UCSD-AML1 (cell line): ENCODE measurements around the gene SEMA3F.

Experiments
- DNase-seq: peaks from one replicate; lab custom pipeline; 2025; ENCODE audit not compliant: unreplicated experiment; lab: John Stamatoyannopoulos, UW

Gene SEMA3F

DNA sequence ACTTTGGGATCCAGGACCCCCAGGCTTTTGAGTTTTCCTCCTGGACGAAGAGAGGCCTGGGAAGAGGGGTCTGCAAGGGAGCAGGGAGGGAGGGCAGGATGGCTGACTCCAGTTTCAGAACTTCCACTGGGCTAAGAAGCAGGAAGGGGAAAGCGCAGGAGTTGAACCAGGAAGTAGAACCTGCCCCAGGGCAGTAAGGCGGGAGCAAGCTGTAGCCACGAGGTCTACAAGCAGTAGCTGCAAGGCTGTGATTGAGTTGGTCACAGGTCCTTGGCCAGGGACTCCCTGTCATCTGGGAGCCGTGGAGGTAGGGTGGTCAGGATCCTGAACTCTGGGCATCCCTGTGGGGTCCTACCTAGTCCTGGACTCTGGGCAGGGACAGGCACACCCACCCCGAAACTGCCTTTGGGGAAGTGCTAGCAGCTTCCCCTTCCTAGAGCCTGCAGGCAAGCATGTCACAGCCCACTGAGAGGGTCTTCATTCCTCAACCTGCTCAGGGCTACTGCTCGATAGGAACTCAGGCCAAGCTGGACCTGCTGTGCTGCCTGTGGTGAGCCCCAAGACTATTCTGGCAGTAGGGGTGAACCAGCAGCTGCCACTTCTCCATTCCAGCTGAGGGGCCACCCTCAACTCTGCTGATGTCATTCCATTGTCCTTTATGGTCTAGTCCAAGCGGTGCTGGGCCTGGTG lies 75.1 kb downstream of the SEMA3F start:
- peak; percentile 33 for DNase-seq

DNA sequence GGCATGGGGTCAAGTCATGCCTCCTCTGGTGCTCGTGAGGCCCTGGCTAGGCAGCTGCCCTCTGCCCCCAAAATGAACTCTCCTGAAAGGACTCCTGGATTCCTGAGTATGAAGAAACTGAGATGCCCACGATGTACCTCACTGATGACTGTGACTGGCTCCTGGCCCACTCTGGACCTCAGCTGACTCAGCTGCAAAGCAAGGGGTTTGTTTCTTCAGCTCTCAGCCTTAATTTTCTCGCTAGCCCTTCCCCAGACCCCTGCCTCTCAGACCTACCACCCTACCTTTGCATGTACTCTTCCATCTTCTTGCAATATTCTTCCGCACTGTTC lies 75.6 kb downstream of the SEMA3F start:
- DNase-seq, result no peak

DNA sequence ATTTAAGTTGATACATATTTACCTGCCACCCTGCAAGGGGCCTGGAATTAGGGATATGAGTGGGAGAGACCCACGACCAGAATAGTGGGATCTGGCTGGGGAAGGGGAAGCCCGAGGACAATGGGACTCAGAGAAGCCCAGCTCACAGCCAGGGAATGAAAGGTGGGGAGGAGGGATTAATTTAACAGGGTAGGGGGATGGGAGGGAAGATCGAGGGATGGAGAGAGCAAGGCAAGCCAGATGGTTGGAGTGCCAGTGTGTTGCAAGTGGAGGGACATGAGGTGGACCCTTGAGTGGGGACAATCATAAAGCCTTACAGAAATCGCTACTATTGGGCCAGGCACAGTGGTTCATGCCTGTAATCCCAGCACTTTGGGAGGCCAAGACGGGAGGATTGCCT lies 76.5 kb downstream of the SEMA3F start:
- no peak for DNase-seq

DNA sequence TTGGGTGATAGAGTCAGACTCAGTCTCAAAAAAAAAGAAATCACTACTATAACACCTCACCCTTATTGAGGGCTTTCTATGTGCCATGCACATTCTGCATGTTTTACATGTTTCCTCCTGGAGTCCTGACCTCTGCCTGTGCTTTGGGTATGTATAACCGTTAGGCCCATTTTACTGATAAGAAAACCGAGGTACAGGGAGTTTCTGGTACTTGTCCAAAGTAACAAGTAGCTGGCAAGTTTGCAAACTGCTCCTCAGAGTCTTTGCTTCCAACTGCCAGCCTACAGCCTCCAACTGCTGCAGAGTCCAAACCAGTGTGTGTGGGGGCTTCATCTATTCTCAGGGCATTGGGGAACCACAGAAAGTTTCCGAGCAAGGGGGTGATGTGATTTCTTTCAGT lies 77.2 kb downstream of the SEMA3F start:
- DNase-seq, result no peak

DNA sequence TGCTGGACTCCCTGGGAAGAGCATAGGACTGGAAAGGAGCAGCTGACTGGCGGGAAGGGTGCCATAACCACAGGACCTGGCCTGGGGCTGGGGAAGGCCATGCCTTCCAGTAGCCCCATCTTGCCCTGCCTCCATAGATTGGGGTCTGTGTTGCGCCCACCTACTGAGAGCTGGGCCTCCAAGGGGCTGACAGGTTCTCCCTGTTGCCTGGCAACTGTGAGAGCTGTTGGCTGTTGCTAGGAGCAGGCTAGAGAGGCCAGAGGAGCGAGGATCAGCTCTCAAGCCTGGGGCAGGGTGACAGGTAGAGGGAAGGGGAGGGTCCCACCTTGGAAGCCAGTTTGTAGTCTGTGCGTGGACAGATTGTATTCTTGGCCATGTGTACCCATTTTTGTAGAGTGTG lies 78.1 kb downstream of the SEMA3F start:
- no peak for DNase-seq

DNA sequence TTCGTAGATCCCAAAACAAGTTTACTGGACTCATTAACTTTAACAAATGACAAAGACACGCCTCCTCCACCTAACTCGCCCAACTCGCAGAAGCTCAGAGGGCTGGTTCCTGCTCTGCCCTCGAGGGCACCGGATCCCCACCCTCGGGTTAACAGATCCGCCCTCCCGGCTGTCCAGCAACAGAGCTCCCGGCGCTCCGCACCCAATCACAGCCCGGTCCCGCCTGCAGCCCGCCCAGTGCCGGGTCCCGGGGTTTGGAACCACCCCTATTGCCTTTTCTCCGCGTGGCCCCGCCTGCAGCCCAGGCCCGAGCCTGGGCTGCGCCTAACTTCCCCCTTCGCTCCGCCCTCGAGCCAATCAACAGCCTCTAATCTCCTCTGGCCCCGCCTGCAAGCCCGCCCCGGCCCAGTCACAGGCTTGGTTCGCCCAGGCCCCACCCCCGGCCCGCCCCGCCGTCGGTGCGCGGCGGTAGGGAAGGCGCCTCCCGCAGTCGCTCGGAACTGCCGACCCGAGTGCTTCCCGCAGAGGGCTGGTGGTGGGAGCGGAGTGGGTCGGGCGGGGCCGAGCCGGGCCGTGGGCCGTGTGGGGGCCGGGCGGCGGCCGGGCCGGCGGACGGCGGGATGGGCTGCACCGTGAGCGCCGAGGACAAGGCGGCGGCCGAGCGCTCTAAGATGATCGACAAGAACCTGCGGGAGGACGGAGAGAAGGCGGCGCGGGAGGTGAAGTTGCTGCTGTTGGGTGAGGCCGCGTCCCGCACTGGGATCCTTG lies 80.8 kb downstream of the SEMA3F start, which contains the start of gene GNAI2:
Gene GNAI2, plus strand, starts transcription at position 489 of the 768 bp plus-strand sequence. Its CDS starts 132 bp downstream, at position 621.
- DNase-seq, result peak; percentile 99

DNA sequence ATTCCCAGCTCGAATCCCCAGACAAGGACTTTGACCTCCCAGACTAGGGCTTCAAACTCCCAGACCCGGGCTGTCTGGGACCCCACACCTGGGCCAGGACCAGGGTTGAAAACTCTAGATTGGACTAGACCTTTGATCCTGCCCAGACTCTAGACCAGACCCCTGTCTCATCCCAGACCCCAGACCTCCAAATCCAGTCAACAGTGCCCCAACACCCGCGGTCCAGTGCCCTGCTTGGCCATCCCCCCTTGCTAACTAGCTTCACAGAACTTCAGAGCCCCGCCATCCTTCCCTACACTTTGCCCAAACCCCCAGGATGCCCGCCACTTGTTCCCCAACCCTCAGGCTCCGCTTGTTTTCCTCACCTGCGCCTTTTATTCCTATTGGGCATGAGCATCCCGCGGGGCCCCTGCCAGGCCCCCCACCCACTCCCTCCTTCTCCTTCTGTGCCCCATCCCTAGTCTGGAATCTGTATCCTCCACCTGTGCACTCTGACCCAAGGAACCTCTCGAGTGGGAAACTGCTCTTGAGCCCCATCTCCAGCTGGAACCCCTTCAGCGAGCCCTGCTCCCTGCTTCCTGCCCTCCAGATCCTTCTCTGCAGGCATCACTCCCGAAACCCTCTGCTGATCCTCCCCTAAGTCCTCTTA lies 81.5 kb downstream of the SEMA3F start:
- no peak for DNase-seq

DNA sequence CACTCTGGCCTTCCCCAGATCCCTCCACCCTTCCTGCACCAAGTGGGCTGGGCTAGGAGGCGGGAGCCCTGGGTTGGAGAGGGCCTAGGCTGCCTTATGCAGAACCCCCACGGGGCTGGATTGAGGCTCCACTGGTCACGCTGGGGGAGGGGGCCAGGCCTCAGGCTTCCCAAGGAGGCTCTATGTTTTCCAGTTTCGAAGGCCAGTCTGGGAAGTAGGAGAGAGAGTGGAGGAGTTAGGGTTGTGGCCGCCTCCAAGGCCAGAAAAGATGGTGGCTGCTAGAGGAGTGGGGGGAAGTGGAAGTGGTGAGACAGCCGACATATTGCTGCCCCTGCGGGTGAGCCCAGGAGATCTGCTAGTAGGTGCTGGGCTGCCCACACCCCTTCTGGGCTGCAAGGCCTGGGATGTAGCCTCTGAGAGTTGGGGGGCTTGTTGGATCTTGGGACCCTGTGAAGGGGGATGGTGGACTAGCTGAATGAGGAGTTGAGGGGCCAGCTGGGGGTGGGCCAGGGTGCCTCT lies 82.1 kb downstream of the SEMA3F start:
- DNase-seq, result peak; percentile 51

DNA sequence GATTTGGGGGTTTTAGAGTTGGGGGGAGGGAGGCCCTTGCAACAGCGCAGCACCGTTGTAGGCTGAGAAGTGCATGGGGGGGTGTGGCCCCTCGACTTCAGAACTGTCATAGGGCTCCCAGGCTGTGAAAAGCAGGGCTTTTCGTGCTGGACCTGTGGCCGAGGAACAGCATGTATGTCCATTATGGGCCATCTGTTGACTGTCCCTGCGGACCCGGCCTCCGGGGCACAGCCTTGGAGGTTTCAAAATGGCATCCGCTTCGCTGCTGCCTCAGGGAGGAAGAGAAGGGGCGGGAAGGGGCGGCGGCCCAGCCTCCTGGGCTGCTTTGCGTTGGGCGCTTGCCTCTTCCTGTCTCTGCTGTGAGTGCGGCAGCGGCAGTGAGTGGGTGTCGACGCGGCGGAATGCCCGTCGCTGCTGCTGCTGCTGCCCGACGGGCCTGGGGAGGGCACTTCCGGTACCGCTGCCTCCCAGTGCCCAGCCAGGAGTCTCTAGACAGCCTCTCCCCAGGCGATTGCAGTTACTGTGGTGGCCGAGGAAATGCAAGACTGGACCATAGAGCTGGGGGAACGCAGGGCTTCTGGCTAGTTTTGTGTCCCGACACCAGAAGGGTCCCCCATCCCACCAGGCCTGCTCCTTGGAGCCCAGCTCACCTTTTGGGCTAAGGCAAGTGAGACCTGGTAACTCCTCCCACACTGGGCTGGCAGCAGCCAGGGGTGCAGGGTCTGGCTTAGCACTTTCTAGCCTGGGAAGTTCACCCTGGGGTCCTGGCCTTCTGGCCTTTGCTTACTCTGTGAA lies 82.8 kb downstream of the SEMA3F start:
- peak; percentile 88 for DNase-seq

DNA sequence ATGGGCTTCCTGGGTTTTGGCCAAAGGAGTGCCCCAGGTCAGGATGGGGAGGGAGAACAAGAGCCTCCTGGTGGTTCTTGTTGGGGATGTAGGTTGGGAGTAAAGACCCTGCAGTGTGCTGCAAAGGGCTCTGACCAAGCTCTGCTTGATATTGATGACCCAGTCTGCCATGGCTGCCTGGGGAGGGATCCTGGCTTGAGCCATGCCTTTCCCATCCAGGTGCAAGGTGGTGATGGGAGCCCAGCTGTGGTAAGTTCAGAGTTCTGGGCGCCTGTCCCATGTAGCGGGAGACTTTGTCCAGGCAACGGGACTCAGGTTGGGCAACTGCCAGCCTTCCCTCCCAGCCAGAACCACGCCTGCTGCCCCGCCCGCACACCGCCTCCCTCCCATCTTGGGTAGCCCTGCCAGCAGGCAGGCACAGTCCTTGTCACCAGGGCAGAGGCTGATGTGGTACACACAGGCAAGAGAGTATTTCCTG lies 83.5 kb downstream of the SEMA3F start:
- DNase-seq, result no peak
